Memory B cell (primary cell): ENCODE data around the gene FBXO27.
"Not testable (repeated sequence)": the region's sequence is repeated elsewhere in the genome, so short reads cannot be mapped to it uniquely, and the experiment has no call there.

Experiments used
- ATAC-seq: fragments of 150-1000 bp; cut with Tn5 transposase; 2 replicates; pipeline ENCODE4 v1.10.0; 2021; ENCODE audit warnings: low read depth, mild to moderate bottlenecking, moderate library complexity
- DNase-seq, 2 donors: peaks; one replicate each; pipeline ENCODE4 v3.0.0; 2022; ENCODE audit warnings: low spot score in 2 of 2
- H3K27ac Mint-ChIP-seq: one replicate; pipeline ENCODE4 v1.8.0; 2022; ENCODE audit warnings: mild to moderate bottlenecking, moderate library complexity, mixed read lengths
- H3K27me3 Mint-ChIP-seq: one replicate; pipeline ENCODE4 v1.8.0; 2022; ENCODE audit warnings: mixed read lengths
- H3K36me3 Mint-ChIP-seq: one replicate; pipeline ENCODE4 v1.8.0; 2022; ENCODE audit warnings: mild to moderate bottlenecking, mixed read lengths
- H3K4me1 Mint-ChIP-seq: one replicate; pipeline ENCODE4 v1.8.0; 2022; ENCODE audit warnings: mixed read lengths
- H3K4me3 Mint-ChIP-seq: one replicate; pipeline ENCODE4 v1.8.0; 2022; ENCODE audit warnings: mild to moderate bottlenecking, moderate library complexity, mixed read lengths
- H3K9me3 Mint-ChIP-seq: one replicate; pipeline ENCODE4 v1.8.0; 2022; ENCODE audit warnings: mixed read lengths

The FBXO27 gene

GRCh38 chr19:39021063-39021462 lies 11.3 kb downstream of the FBXO27 start:
- no peaks in the 10 kb centered on the region for H3K9me3 Mint-ChIP-seq
- DNase-seq: no peak
- H3K27ac Mint-ChIP-seq: no peak overlapping the region
- H3K4me3 Mint-ChIP-seq: no peak overlapping the region
- peaks cover 6% of the 10 kb centered on the region for H3K27me3 Mint-ChIP-seq
- H3K36me3 Mint-ChIP-seq: no peaks in the 10 kb centered on the region
- no peaks in the 10 kb centered on the region for H3K4me1 Mint-ChIP-seq
- ATAC-seq: no peak

GRCh38 chr19:39017646-39018045 lies 14.7 kb downstream of the FBXO27 start:
- DNase-seq (no peak), ATAC-seq (no peak)
- Mint-ChIP-seq H3K9me3 (no peaks in the 10 kb centered on the region), H3K4me1 (no peaks in the 10 kb centered on the region), H3K27me3 (peaks cover 9% of the 10 kb centered on the region), H3K4me3 (no peak overlapping the region), H3K36me3 (peaks cover 1% of the 10 kb centered on the region), H3K27ac (no peak overlapping the region)

GRCh38 chr19:39017026-39017425 lies 15.3 kb downstream of the FBXO27 start:
- no peaks in the 10 kb centered on the region for H3K9me3 Mint-ChIP-seq

GRCh38 chr19:39014037-39014436 lies 18.3 kb downstream of the FBXO27 start:
- DNase-seq (no peak), ATAC-seq (no peak)
- Mint-ChIP-seq H3K27ac (no peak overlapping the region), H3K4me3 (no peak overlapping the region), H3K4me1 (no peaks in the 10 kb centered on the region), H3K36me3 (peaks cover 1% of the 10 kb centered on the region), H3K27me3 (peaks cover 7% of the 10 kb centered on the region), H3K9me3 (no peaks in the 10 kb centered on the region)

More at GRCh38 chr19:39017026-39017425, 15.3 kb downstream of the FBXO27 start:
- peaks cover 9% of the 10 kb centered on the region for H3K27me3 Mint-ChIP-seq
- ATAC-seq (no peak), DNase-seq (no peak)
- H3K36me3 Mint-ChIP-seq: peaks cover 1% of the 10 kb centered on the region
- H3K27ac Mint-ChIP-seq: no peak overlapping the region
- no peaks in the 10 kb centered on the region for H3K4me1 Mint-ChIP-seq
- H3K4me3 Mint-ChIP-seq: no peak overlapping the region

DNA sequence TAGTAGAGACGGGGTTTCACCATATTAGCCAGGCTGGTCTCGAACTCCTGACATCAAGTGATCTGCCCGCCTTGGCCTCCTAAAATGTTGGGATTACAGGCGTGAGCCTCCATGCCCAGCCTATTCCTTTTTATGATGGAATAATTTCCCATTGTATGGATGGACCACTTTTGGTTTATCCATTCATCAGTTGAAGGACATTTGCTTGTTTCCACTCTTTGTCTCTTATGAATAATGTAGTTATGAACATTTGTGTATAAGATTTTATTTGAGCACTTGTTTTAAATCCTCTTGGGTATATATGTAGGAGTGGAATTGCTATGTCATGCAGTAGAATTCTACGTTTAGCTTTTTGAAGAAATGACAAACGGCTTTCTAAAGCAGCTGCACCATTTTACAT lies 23.3 kb downstream of the FBXO27 start:
- no peak overlapping the region for H3K27ac Mint-ChIP-seq
- no peak for DNase-seq
- H3K4me3 Mint-ChIP-seq: no peak overlapping the region
- H3K27me3 Mint-ChIP-seq: peaks cover 11% of the 10 kb centered on the region
- no peaks in the 10 kb centered on the region for H3K36me3 Mint-ChIP-seq
- no peaks in the 10 kb centered on the region for H3K4me1 Mint-ChIP-seq
- no peak for ATAC-seq
- H3K9me3 Mint-ChIP-seq: no peaks in the 10 kb centered on the region

- no peaks in the 10 kb centered on the region for H3K4me1 Mint-ChIP-seq
- no peaks in the 10 kb centered on the region for H3K36me3 Mint-ChIP-seq
- no peak overlapping the region for H3K4me3 Mint-ChIP-seq
- H3K9me3 Mint-ChIP-seq: no peaks in the 10 kb centered on the region
- H3K27me3 Mint-ChIP-seq: peaks cover 14% of the 10 kb centered on the region
- no peak overlapping the region for H3K27ac Mint-ChIP-seq
- no peak for DNase-seq
- ATAC-seq: no peak
Observed at GRCh38 chr19:39008137-39008536, 24.2 kb downstream of the FBXO27 start.

DNA sequence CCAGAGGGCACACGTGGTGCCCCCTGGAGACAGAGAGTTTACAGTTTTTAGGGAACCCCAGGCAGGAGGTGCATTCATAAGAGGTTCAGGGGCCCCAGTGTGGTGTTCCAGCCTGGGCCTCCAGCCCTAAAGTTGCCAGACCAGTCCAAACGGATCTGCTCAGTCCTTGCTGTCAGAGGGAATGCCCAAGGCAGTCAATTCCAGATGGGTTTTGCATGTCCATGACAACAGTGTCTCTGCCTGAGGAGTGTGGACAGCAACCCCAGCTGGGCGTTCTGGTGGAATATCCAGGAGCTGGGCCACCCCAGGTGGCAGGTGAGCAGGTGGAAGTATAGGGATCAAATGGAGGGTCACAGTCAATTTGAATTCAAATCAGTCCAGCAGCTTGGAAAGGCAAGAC lies 25.3 kb downstream of the FBXO27 start:
- Mint-ChIP-seq H3K4me3 (no peak overlapping the region), H3K36me3 (no peaks in the 10 kb centered on the region), H3K4me1 (no peaks in the 10 kb centered on the region), H3K27ac (no peak overlapping the region), H3K9me3 (no peaks in the 10 kb centered on the region), H3K27me3 (peaks cover 13% of the 10 kb centered on the region)
- ATAC-seq (no peak), DNase-seq (no peak)

DNA sequence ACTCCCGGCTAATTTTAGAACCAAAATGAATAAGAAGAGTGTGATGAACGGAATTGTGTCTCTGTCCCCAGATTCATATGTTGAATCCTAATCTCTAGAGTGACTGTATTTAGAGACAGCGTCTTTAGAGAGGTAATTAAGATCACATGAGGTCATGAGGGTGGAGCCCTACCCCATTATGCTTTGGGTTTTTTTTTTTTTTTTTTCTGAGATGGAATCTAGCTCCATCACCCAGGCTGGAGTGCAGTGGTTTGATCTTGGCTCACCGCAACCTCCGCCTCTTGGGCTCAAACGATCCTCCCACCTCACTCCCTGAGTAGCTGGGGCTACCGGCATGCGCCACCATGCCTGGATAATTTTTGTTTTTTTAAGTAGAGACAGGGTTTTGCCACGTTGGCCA lies 27.9 kb downstream of the FBXO27 start:
- ATAC-seq: no peak
- DNase-seq: no peak
- no peak overlapping the region for H3K4me3 Mint-ChIP-seq
- H3K9me3 Mint-ChIP-seq: no peaks in the 10 kb centered on the region
- peaks cover 15% of the 10 kb centered on the region for H3K27me3 Mint-ChIP-seq
- H3K27ac Mint-ChIP-seq: no peak overlapping the region
- no peaks in the 10 kb centered on the region for H3K4me1 Mint-ChIP-seq
- no peaks in the 10 kb centered on the region for H3K36me3 Mint-ChIP-seq

- Mint-ChIP-seq H3K27me3 (peaks cover 15% of the 10 kb centered on the region), H3K4me3 (no peak overlapping the region), H3K36me3 (no peaks in the 10 kb centered on the region), H3K27ac (no peak overlapping the region), H3K9me3 (no peaks in the 10 kb centered on the region), H3K4me1 (no peaks in the 10 kb centered on the region)
- DNase-seq (no peak), ATAC-seq (no peak)
Observed at GRCh38 chr19:39003796-39004195, 28.6 kb downstream of the FBXO27 start.

GRCh38 chr19:39003188-39003587 lies 29.2 kb downstream of the FBXO27 start:
- ATAC-seq (no peak), DNase-seq (no peak)
- Mint-ChIP-seq H3K27me3 (peaks cover 15% of the 10 kb centered on the region), H3K9me3 (no peaks in the 10 kb centered on the region), H3K4me3 (no peak overlapping the region), H3K27ac (no peak overlapping the region), H3K36me3 (no peaks in the 10 kb centered on the region), H3K4me1 (no peaks in the 10 kb centered on the region)

- Mint-ChIP-seq H3K27me3 (peaks cover 16% of the 10 kb centered on the region), H3K27ac (no peak overlapping the region), H3K4me3 (no peak overlapping the region), H3K36me3 (no peaks in the 10 kb centered on the region), H3K9me3 (no peaks in the 10 kb centered on the region), H3K4me1 (no peaks in the 10 kb centered on the region)
- no peak for ATAC-seq
- no peak for DNase-seq
Observed at GRCh38 chr19:39001041-39001440, 31.3 kb downstream of the FBXO27 start.

- not testable (repeated sequence) for H3K27ac Mint-ChIP-seq, H3K4me3 Mint-ChIP-seq, H3K9me3 Mint-ChIP-seq, DNase-seq, ATAC-seq, H3K36me3 Mint-ChIP-seq, H3K4me1 Mint-ChIP-seq
- H3K27me3 Mint-ChIP-seq: peaks cover 11% of the 10 kb centered on the region
Observed at GRCh38 chr19:38997576-38997975, 34.8 kb downstream of the FBXO27 start.

- H3K36me3 Mint-ChIP-seq: peaks cover 4% of the 10 kb centered on the region
- no peak overlapping the region for H3K4me3 Mint-ChIP-seq
- peaks cover 13% of the 10 kb centered on the region for H3K27me3 Mint-ChIP-seq
- H3K27ac Mint-ChIP-seq: no peak overlapping the region
- no peak for ATAC-seq
- DNase-seq: no peak
- peaks cover 4% of the 10 kb centered on the region for H3K9me3 Mint-ChIP-seq
- no peaks in the 10 kb centered on the region for H3K4me1 Mint-ChIP-seq
Observed at GRCh38 chr19:38993271-38993670, 39.1 kb downstream of the FBXO27 start.

GRCh38 chr19:38990949-38991697 lies 41.2 kb downstream of the FBXO27 start:
- Mint-ChIP-seq H3K9me3 (peaks cover 7% of the 10 kb centered on the region), H3K27me3 (peaks cover 13% of the 10 kb centered on the region), H3K4me3 (no peak overlapping the region), H3K27ac (no peak overlapping the region), H3K4me1 (no peaks in the 10 kb centered on the region), H3K36me3 (peaks cover 7% of the 10 kb centered on the region)
- ATAC-seq (no peak), DNase-seq (no peak)

- not testable (repeated sequence) for ATAC-seq, H3K4me1 Mint-ChIP-seq, H3K27me3 Mint-ChIP-seq, H3K4me3 Mint-ChIP-seq, DNase-seq, H3K36me3 Mint-ChIP-seq, H3K27ac Mint-ChIP-seq, H3K9me3 Mint-ChIP-seq
Observed at GRCh38 chr19:38989614-38990013, 42.7 kb downstream of the FBXO27 start.
